ENCODE measurements around the gene CELF4.

The CELF4 gene

DNA sequence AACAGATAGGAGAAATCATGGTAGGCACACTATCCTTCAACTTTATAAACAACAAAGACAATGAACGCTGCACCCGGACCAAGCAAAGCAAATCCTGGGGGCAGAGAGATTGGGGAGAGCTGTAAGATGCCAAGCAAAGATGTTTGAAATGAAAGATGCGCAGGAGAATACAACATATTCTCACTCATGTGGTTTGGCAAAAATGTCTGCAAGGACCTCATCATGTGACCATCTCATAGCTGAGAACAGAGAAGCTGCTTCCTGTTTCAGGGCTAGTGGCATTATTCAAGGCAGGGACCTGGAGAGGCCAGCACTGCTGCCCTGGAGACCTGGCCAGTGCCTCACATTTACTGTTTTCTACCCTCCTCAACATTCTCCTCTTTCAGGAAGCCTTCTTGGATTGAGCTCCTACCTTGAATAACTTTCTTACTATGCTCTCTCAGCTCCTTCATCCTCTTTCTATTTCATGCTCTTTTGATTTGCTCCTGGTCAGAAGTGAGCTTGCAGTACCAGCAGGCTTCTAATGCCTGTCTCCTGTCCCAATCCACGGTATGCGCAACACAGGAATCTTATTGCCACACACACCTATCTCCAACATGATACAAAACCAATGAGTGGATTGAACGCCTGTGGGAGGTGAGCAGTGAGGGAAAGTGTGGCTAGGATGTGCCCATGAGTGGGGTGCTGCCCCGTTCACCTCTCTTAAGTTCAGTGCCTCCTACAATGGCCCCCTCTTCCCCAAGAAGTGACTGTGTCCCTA is 133.0 kb downstream of the CELF4 start:
- no peak for DNase-seq (ENCODE audit: low spot score)
- TF ChIP-seq, protein P1, sequence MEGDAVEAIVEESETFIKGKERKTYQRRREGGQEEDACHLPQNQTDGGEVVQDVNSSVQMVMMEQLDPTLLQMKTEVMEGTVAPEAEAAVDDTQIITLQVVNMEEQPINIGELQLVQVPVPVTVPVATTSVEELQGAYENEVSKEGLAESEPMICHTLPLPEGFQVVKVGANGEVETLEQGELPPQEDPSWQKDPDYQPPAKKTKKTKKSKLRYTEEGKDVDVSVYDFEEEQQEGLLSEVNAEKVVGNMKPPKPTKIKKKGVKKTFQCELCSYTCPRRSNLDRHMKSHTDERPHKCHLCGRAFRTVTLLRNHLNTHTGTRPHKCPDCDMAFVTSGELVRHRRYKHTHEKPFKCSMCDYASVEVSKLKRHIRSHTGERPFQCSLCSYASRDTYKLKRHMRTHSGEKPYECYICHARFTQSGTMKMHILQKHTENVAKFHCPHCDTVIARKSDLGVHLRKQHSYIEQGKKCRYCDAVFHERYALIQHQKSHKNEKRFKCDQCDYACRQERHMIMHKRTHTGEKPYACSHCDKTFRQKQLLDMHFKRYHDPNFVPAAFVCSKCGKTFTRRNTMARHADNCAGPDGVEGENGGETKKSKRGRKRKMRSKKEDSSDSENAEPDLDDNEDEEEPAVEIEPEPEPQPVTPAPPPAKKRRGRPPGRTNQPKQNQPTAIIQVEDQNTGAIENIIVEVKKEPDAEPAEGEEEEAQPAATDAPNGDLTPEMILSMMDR (IDR thresholded peaks at IDR 0.05; ENCODE audit: extremely low read depth, missing control alignments) = no peak

DNA sequence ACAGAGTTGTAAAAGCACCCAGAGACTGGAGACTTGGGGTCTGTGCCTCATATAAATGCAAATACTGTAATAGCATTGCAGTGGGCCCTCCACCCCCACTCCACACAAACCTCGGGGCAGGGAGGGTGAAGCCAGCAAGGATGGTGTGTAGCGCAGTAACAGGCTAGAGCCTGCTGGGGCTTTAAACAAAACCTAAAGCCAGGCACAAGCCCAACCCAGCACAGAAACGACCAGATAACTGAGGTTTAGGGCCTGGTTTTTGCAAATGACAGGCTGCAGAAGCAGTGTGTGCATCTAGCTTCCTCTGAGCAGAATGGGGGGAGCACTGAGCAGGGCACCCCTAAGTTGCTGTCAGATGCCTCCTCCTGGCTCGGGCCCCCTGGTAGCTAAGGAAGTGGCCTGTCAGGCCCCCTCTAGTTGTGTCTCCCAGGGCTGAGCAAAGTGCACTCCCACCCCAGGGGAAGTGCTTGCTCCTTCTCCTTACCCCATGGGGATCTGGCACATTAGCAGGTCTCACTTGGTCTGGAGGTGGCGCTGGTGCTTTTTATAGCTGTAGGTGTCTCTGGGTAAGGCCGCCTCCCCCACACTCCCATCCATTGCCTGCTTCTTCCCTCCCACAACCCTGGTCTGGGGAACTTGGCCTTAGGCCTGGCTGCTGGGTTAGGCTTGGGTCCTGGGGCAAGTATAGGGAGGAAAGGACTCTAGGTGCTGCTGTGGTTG is 135.1 kb downstream of the CELF4 start:
- TF ChIP-seq, protein P1 (IDR thresholded peaks at IDR 0.05; ENCODE audit: extremely low read depth, missing control alignments) = no peak
- no peak for DNase-seq (ENCODE audit: low spot score)

DNA sequence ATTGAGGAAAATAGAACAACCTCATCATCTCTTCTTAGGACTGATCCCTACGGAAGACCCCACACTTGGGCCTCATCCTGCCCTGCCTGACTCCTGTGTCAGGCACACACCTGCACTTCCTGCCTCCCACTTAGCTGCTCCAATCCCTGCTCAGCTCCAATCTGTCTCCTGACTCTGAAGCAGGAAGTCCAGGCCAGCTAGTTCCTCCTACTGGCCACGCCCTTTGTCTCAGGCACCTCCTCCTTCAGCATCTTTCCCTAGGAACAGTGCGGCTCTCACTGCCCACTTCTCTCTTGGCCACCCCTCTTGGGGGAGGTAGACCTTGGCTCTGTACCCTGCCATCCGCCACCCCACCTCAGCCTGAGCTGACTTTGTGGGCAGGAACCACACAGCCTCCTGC is 135.8 kb downstream of the CELF4 start:
- TF ChIP-seq, protein P1 (IDR thresholded peaks at IDR 0.05; ENCODE audit: extremely low read depth, missing control alignments) = no peak
- no peak for DNase-seq (ENCODE audit: low spot score)

DNA sequence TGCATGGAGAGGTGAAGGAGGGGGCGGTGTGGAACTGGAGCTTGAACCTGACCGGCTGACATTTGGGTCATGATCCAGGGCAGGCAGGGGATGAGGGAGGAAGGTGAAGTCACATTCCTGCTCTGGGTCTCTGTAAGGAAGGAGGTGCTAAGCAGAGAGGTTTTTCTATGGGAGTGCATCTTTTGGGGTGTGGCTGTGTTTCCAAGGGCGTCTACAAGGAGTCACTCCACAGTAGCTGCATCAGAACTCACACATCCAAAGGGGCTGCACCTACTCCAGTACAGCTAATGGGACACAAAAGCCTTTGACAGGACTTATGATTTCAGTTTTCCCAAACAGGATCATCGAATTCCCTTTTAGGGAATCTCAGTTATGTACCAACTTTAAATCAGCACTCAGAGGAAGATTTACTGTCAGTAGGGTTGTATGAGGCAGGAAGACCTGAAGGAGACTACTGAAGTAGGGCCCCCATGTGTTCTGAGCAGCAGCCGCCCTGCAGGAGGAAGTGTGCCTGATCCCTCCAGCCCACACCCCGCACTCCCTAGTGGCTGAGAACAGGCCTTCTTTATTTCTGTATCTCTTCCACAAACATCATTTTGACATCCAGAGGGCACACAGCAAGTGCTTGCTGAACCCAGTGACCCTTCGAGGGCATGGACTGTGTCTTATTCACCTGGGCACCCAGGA is 137.2 kb downstream of the CELF4 start:
- TF ChIP-seq, protein P1 (IDR thresholded peaks at IDR 0.05; ENCODE audit: extremely low read depth, missing control alignments) = no peak
- no peak for DNase-seq (ENCODE audit: low spot score)

DNA sequence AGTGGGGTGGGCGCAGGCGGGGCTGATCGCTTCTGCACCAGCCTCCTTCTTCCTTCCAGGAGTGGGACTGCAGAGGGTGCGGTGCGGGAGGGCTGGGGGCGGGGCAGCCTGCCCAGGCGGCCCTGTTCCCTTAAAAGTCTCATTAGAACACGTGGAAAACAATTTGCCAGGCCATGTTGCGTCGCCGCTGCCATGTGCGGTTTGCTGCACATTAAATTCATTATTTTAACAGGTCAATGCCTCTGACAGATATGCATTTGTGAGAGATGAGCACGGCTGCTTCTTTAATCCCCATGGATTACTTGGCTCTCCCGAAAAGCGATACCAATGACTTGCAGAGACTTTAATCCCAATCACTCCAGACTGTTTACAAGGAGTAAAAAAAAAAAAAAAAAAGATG is 139.0 kb downstream of the CELF4 start:
- no peak for DNase-seq (ENCODE audit: low spot score)

DNA sequence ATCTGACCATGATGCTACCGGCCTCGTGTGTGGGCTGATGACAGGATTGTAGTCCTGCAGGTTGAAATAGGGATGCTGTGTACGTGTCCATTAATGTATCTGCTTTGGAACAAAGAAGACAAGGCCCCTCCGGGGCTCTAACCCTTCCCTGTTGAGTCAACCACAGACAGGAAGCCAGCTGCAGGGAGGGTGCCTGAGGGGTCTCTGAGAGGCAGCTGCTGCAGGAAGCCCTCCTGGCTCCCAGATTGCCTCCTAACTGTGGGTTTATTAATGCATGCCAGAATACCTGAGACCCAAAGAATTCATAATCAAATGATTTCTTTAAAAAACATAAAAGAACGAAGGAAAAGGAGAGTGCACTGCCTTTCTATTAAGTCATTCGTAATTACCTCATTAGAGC is 140.4 kb downstream of the CELF4 start:
- DNase-seq (ENCODE audit: low spot score) = no peak
- TF ChIP-seq, protein P1 (IDR thresholded peaks at IDR 0.05; ENCODE audit: extremely low read depth, missing control alignments) = no peak

More for the DNA sequence above, 139.0 kb downstream of the CELF4 start:
- TF ChIP-seq, protein P1 (IDR thresholded peaks at IDR 0.05; ENCODE audit: extremely low read depth, missing control alignments) = no peak

DNA sequence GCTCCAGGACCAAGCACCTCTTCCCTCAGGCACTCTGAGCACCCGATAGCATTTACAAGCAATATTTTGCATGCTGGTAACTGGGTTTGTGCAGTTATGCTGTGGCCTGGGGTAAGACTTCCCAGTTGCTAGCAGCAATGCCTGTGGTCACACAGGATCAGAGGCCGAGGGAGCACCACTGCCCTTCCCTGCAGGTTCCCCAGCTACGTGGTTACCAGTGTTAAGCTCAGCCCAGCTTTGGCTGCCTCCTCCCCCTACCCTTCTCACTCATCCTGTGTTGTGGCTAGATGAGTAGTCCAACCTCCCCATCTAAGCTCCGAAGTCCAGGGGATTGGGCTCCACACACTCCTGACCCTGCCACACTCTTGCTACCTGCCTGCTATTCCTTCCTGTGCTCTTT is 141.1 kb downstream of the CELF4 start:
- TF ChIP-seq, protein P1 (IDR thresholded peaks at IDR 0.05; ENCODE audit: extremely low read depth, missing control alignments) = no peak
- DNase-seq (ENCODE audit: low spot score) = no peak
